Heart left ventricle (tissue), 13 donors: ENCODE data around the gene ACOD1.

Experiments
- POLR2A ChIP-seq, 2 donors: fragments of 450-650 bp; IDR thresholded peaks; one replicate each; pipeline ENCODE4 v1.6.1; 2017; ENCODE audit warnings: antibody characterized with exemption in 2 of 2, mild to moderate bottlenecking in 2 of 2, moderate library complexity in 2 of 2
- TF ChIP-seq, protein P1 (sequence below), 12 donors: fragments of 200-600 bp; sonication (generic) in 4 of 12; IDR thresholded peaks; one replicate each; pipeline versions ENCODE4 v1.5.0 to v1.8.0; 2018 to 2022; ENCODE audit warnings: antibody characterized with exemption in 12 of 12, mild to moderate bottlenecking in 5 of 12
- donor health status: ischemic (EF 13 %, LVEDD 7.1; RV severe dilation, severe dysfunction).
- donor health status: DM: no; HTN: yes; CAD: no.
- donor health status: DM: no; HTN: no; CAD: no.
- donor health status: ischemic (EF 25% LVEDD 6.9; RV normal size, moderate dysfunction).
- donor health status: ischemic (EF 25% LVEDD 5.7; RV mildly dilated, moderate dysfunction).
- donor health status: ischemic (EF 35%, LVEDD 5.7; RV mildly dilated, moderate dysfunction).
- donor health status: nonischemic (EF 11% LVEDD 7.7; RV severe dilation, severe dysfunction).
- donor health status: DM: yes; HTN: yes; CAD: no.
- donor health status: PGD.
- donor health status: ischemic (EF 29% LVEDD 5.4; RV normal size, mild dysfunction).
- donor health status: nonischemic (EF 23%, LVEDD 6.1; RV moderate dilation, normal function).

DNA sequence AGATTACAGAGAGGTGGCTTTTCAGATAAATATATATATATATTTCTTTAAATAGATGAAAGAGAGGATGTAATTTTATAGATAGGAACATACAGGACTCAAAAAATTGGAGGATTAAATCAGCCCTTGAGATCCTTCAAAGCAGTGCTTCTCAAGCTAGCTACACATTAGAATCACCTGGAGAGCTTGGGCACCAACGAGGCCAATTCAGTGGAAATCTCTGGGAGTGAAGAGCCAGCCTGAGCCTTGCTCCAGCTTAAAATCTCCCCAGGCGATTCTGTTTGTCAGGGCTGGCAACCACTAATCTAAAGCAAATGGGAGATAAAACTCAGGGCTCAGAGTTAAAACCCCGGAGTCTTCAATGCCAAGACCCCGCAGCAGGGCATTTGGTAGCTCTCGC, 28.6 kb downstream of the ACOD1 start:
- TF ChIP-seq, protein P1, sequence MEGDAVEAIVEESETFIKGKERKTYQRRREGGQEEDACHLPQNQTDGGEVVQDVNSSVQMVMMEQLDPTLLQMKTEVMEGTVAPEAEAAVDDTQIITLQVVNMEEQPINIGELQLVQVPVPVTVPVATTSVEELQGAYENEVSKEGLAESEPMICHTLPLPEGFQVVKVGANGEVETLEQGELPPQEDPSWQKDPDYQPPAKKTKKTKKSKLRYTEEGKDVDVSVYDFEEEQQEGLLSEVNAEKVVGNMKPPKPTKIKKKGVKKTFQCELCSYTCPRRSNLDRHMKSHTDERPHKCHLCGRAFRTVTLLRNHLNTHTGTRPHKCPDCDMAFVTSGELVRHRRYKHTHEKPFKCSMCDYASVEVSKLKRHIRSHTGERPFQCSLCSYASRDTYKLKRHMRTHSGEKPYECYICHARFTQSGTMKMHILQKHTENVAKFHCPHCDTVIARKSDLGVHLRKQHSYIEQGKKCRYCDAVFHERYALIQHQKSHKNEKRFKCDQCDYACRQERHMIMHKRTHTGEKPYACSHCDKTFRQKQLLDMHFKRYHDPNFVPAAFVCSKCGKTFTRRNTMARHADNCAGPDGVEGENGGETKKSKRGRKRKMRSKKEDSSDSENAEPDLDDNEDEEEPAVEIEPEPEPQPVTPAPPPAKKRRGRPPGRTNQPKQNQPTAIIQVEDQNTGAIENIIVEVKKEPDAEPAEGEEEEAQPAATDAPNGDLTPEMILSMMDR (IDR thresholded peaks at IDR 0.05) = no peak
- no peak for TF ChIP-seq POLR2A (IDR thresholded peaks at IDR 0.05)
